Posterior vena cava (tissue), 2 donors: ENCODE results near the gene S1PR4. TPM values are rescaled to one million over a fixed set of nuclear protein-coding genes. Genes with fewer than 3 reads are reported as not detected.
"Not testable (repeated sequence)": the region's sequence is repeated elsewhere in the genome, so short reads cannot be mapped to it uniquely, and the experiment has no call there.

Source experiments
- DNase-seq: peaks from one replicate; pipeline ENCODE4 v3.0.0-alpha.2; 2020; ENCODE audit warnings: low spot score
- intact Hi-C, 2 donors: fragments of 100-400 bp; cut with DNase I; formaldehyde crosslinking; loops; one replicate each; pipeline versions ENCODE4 v1.14.1 to v1.14.2; 2022 to 2023
- total RNA-seq, 2 donors: library from RNA; stranded (reverse); fragmentation: NEBNext Ultra II Directional; extraction: Animal tissue kit (Norgen Biotek cat#: 25700); gene quantifications; one replicate each; pipeline ENCODE4 v1.2.1, GENCODE V29; 2021
- donor health status: DM: yes; HTN: yes; CAD: no.
- donor health status: DM: yes; HTN: yes; CAD: no.

S1PR4 gene
- total RNA-seq, 2 donors from 2014 or later = 1.7 to 3.1 TPM

- intact Hi-C loops = no loop called here
Observed at GRCh38 chr19:3206216-3206953, 27.8 kb downstream of the S1PR4 start.

GRCh38 chr19:3207461-3208242 lies 29.1 kb downstream of the S1PR4 start:
- intact Hi-C loops = no loop called here
- no peak for DNase-seq

More at GRCh38 chr19:3206216-3206953, 27.8 kb downstream of the S1PR4 start:
- DNase-seq = no peak

- no peak for DNase-seq
- intact Hi-C loops = no loop called here
Observed at GRCh38 chr19:3208317-3209207, 30.0 kb downstream of the S1PR4 start.

- intact Hi-C loops = no loop called here
- peak; percentile 89 for DNase-seq
Observed at GRCh38 chr19:3210347-3211017, 31.9 kb downstream of the S1PR4 start.

GRCh38 chr19:3211191-3211590 lies 32.6 kb downstream of the S1PR4 start:
- DNase-seq = no peak
- intact Hi-C loops = no loop called here

GRCh38 chr19:3213159-3213558 lies 34.6 kb downstream of the S1PR4 start:
- no peak for DNase-seq
- intact Hi-C loops = no loop called here

GRCh38 chr19:3216874-3217273 lies 38.3 kb downstream of the S1PR4 start:
- intact Hi-C loops = no loop called here
- DNase-seq = no peak

- no peak for DNase-seq
- intact Hi-C loops = no loop called here
Observed at GRCh38 chr19:3220576-3220975, 42.0 kb downstream of the S1PR4 start.

GRCh38 chr19:3221576-3221975 lies 43.0 kb downstream of the S1PR4 start:
- DNase-seq, intact Hi-C loops: not testable (repeated sequence)

- intact Hi-C loops = no loop called here
- no peak for DNase-seq
Observed at GRCh38 chr19:3222709-3223108, 44.1 kb downstream of the S1PR4 start.

- intact Hi-C loops = no loop called here
Observed at GRCh38 chr19:3224346-3225168, 46.0 kb downstream of the S1PR4 start, which contains the start of gene CELF5. Gene CELF5 (plus strand): TSS chr19:3224661. CDS start chr19:3224740, 79 bp downstream.

GRCh38 chr19:3225169-3225485 lies 46.6 kb downstream of the S1PR4 start:
- no peak for DNase-seq
- intact Hi-C loops = no loop called here

More at GRCh38 chr19:3224346-3225168, 46.0 kb downstream of the S1PR4 start, which contains the start of gene CELF5:
- DNase-seq = no peak

- DNase-seq = no peak
- intact Hi-C loops = no loop called here
Observed at GRCh38 chr19:3225677-3226093, 47.1 kb downstream of the S1PR4 start.

- intact Hi-C loops = no loop called here
Observed at GRCh38 chr19:3227054-3227626, 48.6 kb downstream of the S1PR4 start.

GRCh38 chr19:3229346-3229743 lies 50.8 kb downstream of the S1PR4 start:
- intact Hi-C loops = no loop called here
- no peak for DNase-seq

More at GRCh38 chr19:3227054-3227626, 48.6 kb downstream of the S1PR4 start:
- DNase-seq = no peak
